Stimulated activated CD8-positive, alpha-beta memory T cell treated with anti-CD3 and anti-CD28 coated beads, Interleukin-2, amount 100 ng/mL, for 1 hour (primary cell): ENCODE data around the gene MCM3AP.

Source experiments
- DNase-seq, 2 donors: peaks; one replicate each; pipeline ENCODE4 v3.0.0-alpha.2; 2020; ENCODE audit warnings: low read depth in 2 of 2

Gene MCM3AP

GRCh38 chr21:46218906-46219590 lies 66.4 kb downstream of the MCM3AP start:
- no peak for DNase-seq

- no peak for DNase-seq
These were observed 67.8 kb downstream of the MCM3AP start for GRCh38 chr21:46217511-46218196.

- no peak for DNase-seq
These were observed 69.2 kb downstream of the MCM3AP start for GRCh38 chr21:46216132-46216747.

GRCh38 chr21:46215436-46216131 lies 69.8 kb downstream of the MCM3AP start:
- DNase-seq: no peak

GRCh38 chr21:46214478-46215340 lies 70.7 kb downstream of the MCM3AP start:
- DNase-seq: no peak

GRCh38 chr21:46213620-46214286 lies 71.7 kb downstream of the MCM3AP start:
- no peak for DNase-seq

GRCh38 chr21:46212721-46213484 lies 72.5 kb downstream of the MCM3AP start:
- DNase-seq: no peak

- DNase-seq: no peak
These were observed 73.4 kb downstream of the MCM3AP start for GRCh38 chr21:46211786-46212720.

GRCh38 chr21:46211376-46211775 lies 74.0 kb downstream of the MCM3AP start:
- DNase-seq: no peak

- no peak for DNase-seq
These were observed 74.9 kb downstream of the MCM3AP start for GRCh38 chr21:46210378-46211136.

GRCh38 chr21:46208761-46209721 lies 76.4 kb downstream of the MCM3AP start:
- no peak for DNase-seq

- no peak for DNase-seq
These were observed 77.4 kb downstream of the MCM3AP start for GRCh38 chr21:46207920-46208591.

GRCh38 chr21:46207006-46207919 lies 78.1 kb downstream of the MCM3AP start:
- DNase-seq: no peak

GRCh38 chr21:46206163-46207005 lies 79.0 kb downstream of the MCM3AP start:
- DNase-seq: no peak

GRCh38 chr21:46205766-46206162 lies 79.6 kb downstream of the MCM3AP start:
- DNase-seq: no peak
